ENCODE results near the gene RNF111.
"Not testable (repeated sequence)": the region's sequence is repeated elsewhere in the genome, so short reads cannot be mapped to it uniquely, and the experiment has no call there.

The RNF111 gene

GRCh38 chr15:59063042-59063441 is 75.6 kb downstream of the RNF111 start:
- peak; percentile 75 for DNase-seq

- no peak for DNase-seq
Observed at GRCh38 chr15:59069430-59069829, 82.0 kb downstream of the RNF111 start.

GRCh38 chr15:59074607-59075006 is 87.1 kb downstream of the RNF111 start:
- no peak for DNase-seq

GRCh38 chr15:59087731-59088130 is 100.3 kb downstream of the RNF111 start:
- no peak for DNase-seq

- no peak for DNase-seq
Observed at GRCh38 chr15:59094077-59094476, 106.6 kb downstream of the RNF111 start.

- no peak for DNase-seq
Observed at GRCh38 chr15:59096429-59096828, 109.0 kb downstream of the RNF111 start.

- no peak for DNase-seq
Observed at GRCh38 chr15:59099162-59099685, 111.8 kb downstream of the RNF111 start.

GRCh38 chr15:59104602-59104911 is 117.1 kb downstream of the RNF111 start:
- DNase-seq = no peak

GRCh38 chr15:59104912-59105732 is 117.7 kb downstream of the RNF111 start, which contains the start of gene CCNB2:
CCNB2 (plus strand) TSS chr15:59105146; CDS start chr15:59105269, 123 bp downstream.
- DNase-seq = peak; percentile 97

GRCh38 chr15:59105854-59106253 is 118.4 kb downstream of the RNF111 start:
- DNase-seq = no peak

- DNase-seq = no peak
Observed at GRCh38 chr15:59111251-59111650, 123.8 kb downstream of the RNF111 start.

- no peak for DNase-seq
Observed at GRCh38 chr15:59115047-59115446, 127.6 kb downstream of the RNF111 start.

- no peak for DNase-seq
Observed at GRCh38 chr15:59116141-59116540, 128.7 kb downstream of the RNF111 start.

GRCh38 chr15:59116771-59117170 is 129.3 kb downstream of the RNF111 start:
- DNase-seq = no peak

- no peak for DNase-seq
Observed at GRCh38 chr15:59119625-59120024, 132.2 kb downstream of the RNF111 start.

GRCh38 chr15:59120937-59121336 is 133.5 kb downstream of the RNF111 start:
- DNase-seq = no peak

- no peak for DNase-seq
Observed at GRCh38 chr15:59124261-59124660, 136.8 kb downstream of the RNF111 start.

- not testable (repeated sequence) for DNase-seq
Observed at GRCh38 chr15:59125683-59126082, 138.2 kb downstream of the RNF111 start.

- peak; percentile 40 for DNase-seq
Observed at GRCh38 chr15:59127255-59127654, 139.8 kb downstream of the RNF111 start.

- no peak for DNase-seq
Observed at GRCh38 chr15:59131456-59131855, 144.0 kb downstream of the RNF111 start.

- no peak for DNase-seq
Observed at GRCh38 chr15:59131969-59132562, 144.6 kb downstream of the RNF111 start.

- no peak for DNase-seq
Observed at GRCh38 chr15:59133929-59134427, 146.5 kb downstream of the RNF111 start.

GRCh38 chr15:59137566-59137965 is 150.1 kb downstream of the RNF111 start:
- no peak for DNase-seq

- DNase-seq = peak; percentile 53
Observed at GRCh38 chr15:59138243-59138642, 150.8 kb downstream of the RNF111 start.
